Spinal cord (tissue), 10 donors: ENCODE results near the gene INHBB. TPM values are rescaled to one million over a fixed set of nuclear protein-coding genes. Genes with fewer than 3 reads are reported as not detected.

Source experiments
- DNase-seq, 6 donors: peaks; one replicate each; pipeline versions ENCODE4 v3.0.0 to v3.0.0-alpha.2; 2013 to 2015; ENCODE audit warnings: low spot score in 6 of 6, low read depth in 4 of 6
- H3K27ac ChIP-seq: one replicate; pipeline ENCODE4 v1.5.1; 2013; ENCODE audit warnings: low read depth, low read length, control low read depth
- H3K27me3 ChIP-seq: one replicate; pipeline ENCODE4 v1.6.1; 2013; ENCODE audit warnings: low read length; ENCODE audit not compliant: control insufficient read depth, insufficient read depth
- H3K36me3 ChIP-seq: one replicate; pipeline ENCODE4 v1.6.1; 2013; ENCODE audit warnings: low read length; ENCODE audit not compliant: control insufficient read depth, insufficient read depth
- H3K4me1 ChIP-seq: one replicate; pipeline ENCODE4 v1.6.1; 2013; ENCODE audit warnings: low read length; ENCODE audit not compliant: control insufficient read depth, insufficient read depth
- H3K4me3 ChIP-seq: one replicate; pipeline ENCODE4 v1.5.1; 2013; ENCODE audit warnings: low read depth, low read length, control low read depth
- H3K9me3 ChIP-seq: one replicate; pipeline ENCODE4 v1.6.1; 2013; ENCODE audit warnings: low read length; ENCODE audit not compliant: control insufficient read depth, insufficient read depth
- WGBS: methylation state at CpG from one replicate; pipeline ENCODE4 v1.1.5; 2013; ENCODE audit warnings: missing lambda C conversion rate; ENCODE audit not compliant: insufficient coverage; 5-methylcytosine and 5-hydroxymethylcytosine counted together
- polyA plus RNA-seq, 2 donors: library from polyadenylated mRNA; unstranded; fragments of 120-200 nt; gene quantifications; one replicate each; pipeline ENCODE4 v1.2.1, GENCODE V29; 2013; ENCODE audit not compliant: insufficient read length in 2 of 2
- total RNA-seq, 2 donors: library from RNA; depleted of rRNA in 1 of 2; stranded (reverse); fragments of 120-200 nt in 1 of 2; fragments of >200 nt in 1 of 2; gene quantifications; one replicate each; pipeline versions ENCODE4 v1.2.3 to v1.2.4, GENCODE V29; 2013 to 2014
- donor health status: healthy.

INHBB gene
- total and polyA plus RNA-seq, 4 donors: 2.0 to 13.2 (median 6.5) TPM

GRCh38 chr2:120391911-120392665, 46.2 kb downstream of the INHBB start:
- H3K27me3 ChIP-seq: no peaks in the 10 kb centered on the region

GRCh38 chr2:120392923-120393322, 47.0 kb downstream of the INHBB start:
- no CpG with 5 or more reads among the region's 1 CpG for WGBS
- Histone ChIP-seq H3K4me1 (peaks cover 14% of the 10 kb centered on the region), H3K27me3 (no peaks in the 10 kb centered on the region), H3K36me3 (no peaks in the 10 kb centered on the region), H3K9me3 (no peaks in the 10 kb centered on the region), H3K4me3 (no peak overlapping the region), H3K27ac (no peak overlapping the region)
- no peak for DNase-seq

More at GRCh38 chr2:120391911-120392665, 46.2 kb downstream of the INHBB start:
- Histone ChIP-seq H3K27ac (no peak overlapping the region), H3K36me3 (no peaks in the 10 kb centered on the region), H3K4me1 (peaks cover 14% of the 10 kb centered on the region), H3K9me3 (no peaks in the 10 kb centered on the region), H3K4me3 (no peak overlapping the region)
- WGBS: 80% methylated on average over 16 of the region's 16 CpGs
- DNase-seq: no peak

DNA sequence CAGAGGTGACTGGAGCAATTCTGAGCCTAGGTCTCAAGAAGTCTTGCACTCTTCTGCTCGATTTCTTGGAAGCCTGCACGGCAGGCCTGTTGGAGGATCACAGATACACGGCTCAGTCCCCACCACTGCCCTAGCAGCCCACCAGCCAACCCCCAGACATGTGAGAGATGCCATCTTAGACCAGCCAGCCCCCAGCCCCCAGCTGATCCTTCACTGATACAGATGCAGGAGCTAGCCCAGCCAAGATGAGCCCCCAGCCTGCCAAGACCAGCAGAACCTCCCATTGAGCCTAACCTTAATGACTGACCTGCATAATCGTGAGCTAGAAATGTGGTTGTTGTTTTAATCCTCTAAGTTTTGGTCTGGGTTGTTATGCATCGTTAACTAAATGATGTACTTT, 47.5 kb downstream of the INHBB start:
- Histone ChIP-seq H3K27me3 (no peaks in the 10 kb centered on the region), H3K27ac (no peak overlapping the region), H3K4me3 (no peak overlapping the region), H3K36me3 (no peaks in the 10 kb centered on the region), H3K4me1 (peaks cover 14% of the 10 kb centered on the region), H3K9me3 (no peaks in the 10 kb centered on the region)
- DNase-seq: no peak
- WGBS: 96% methylated on average over 3 of the region's 5 CpGs

DNA sequence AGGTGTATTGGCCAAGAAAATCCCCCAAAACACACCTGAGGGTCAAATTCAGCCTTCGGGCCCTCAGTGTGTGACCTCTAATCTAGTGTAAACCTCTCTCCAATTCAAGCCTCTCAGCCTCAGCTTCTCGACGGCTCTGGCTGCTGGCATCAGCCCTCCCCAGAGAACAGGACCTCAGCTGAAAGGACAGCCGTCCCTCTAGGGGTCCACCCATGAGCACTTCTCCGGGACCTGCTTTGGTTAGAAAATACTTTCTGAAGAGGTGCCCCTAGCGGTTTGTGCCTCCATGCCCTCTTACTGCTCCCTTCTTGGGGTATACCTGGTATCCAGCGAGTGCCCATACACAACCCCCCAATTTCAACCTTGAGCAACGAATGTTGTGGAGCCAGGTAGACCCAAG, 48.8 kb downstream of the INHBB start:
- Histone ChIP-seq H3K27ac (no peak overlapping the region), H3K4me1 (peaks cover 18% of the 10 kb centered on the region), H3K36me3 (no peaks in the 10 kb centered on the region), H3K9me3 (no peaks in the 10 kb centered on the region), H3K4me3 (no peak overlapping the region), H3K27me3 (no peaks in the 10 kb centered on the region)
- WGBS: 92% methylated on average over 6 of the region's 8 CpGs
- no peak for DNase-seq

DNA sequence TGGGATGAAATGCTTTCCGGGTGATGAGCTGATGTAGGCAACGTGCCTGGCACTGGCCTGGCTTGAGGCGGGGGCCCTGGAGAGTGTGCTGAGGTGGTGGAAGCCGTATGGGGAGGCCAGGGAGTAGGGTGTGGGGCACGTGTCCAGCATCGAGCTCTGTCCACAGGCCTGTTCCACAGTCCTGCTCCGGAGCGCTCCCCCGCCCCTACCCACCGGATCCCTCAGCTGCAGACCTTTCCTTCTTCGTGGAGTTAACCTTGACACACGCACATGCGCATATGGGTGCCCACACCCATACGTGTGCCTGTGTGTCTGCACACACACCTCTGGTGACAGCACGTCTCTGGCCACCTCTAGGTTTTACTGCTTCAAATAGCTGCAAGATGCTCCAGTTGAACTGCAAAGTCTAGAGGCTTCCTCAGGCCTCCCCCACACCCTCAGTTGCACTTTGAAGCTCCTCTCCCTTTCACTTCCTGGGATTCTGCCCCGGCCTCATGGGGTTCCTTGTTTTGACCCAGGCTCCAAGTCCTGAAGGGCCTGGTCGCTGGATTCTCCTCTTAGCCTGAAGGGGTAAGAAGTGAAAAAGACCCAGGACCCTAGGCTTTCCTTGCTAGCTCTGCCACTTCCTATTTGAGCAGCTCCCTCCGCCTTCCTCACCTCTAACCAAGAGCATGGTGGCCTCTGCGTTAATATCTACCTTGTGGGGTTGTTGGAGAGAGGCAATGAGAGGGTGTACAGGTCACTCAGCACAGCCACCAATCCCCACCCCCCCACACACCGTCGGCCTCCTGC, 49.5 kb downstream of the INHBB start:
- H3K9me3 ChIP-seq: no peaks in the 10 kb centered on the region
- H3K4me3 ChIP-seq: no peak overlapping the region
- H3K27ac ChIP-seq: no peak overlapping the region
- no peaks in the 10 kb centered on the region for H3K27me3 ChIP-seq
- no peaks in the 10 kb centered on the region for H3K36me3 ChIP-seq
- WGBS: 81% methylated on average over 16 of the region's 21 CpGs
- DNase-seq: no peak
- peaks cover 18% of the 10 kb centered on the region for H3K4me1 ChIP-seq

- Histone ChIP-seq H3K27me3 (no peaks in the 10 kb centered on the region), H3K27ac (no peak overlapping the region), H3K9me3 (no peaks in the 10 kb centered on the region), H3K36me3 (no peaks in the 10 kb centered on the region), H3K4me3 (no peak overlapping the region), H3K4me1 (peaks cover 18% of the 10 kb centered on the region)
- peak in 3 of 6 donors; percentile 11 to 77 (median 63) for DNase-seq
- WGBS: 57% methylated on average over 26 of the region's 31 CpGs
These were observed 50.3 kb downstream of the INHBB start for GRCh38 chr2:120396013-120396860.

- no peaks in the 10 kb centered on the region for H3K9me3 ChIP-seq
- no peak for DNase-seq
- H3K27ac ChIP-seq: no peak overlapping the region
- H3K36me3 ChIP-seq: no peaks in the 10 kb centered on the region
- 75% methylated on average over 23 of the region's 25 CpGs for WGBS
- no peak overlapping the region for H3K4me3 ChIP-seq
- peaks cover 18% of the 10 kb centered on the region for H3K4me1 ChIP-seq
- no peaks in the 10 kb centered on the region for H3K27me3 ChIP-seq
These were observed 51.2 kb downstream of the INHBB start for GRCh38 chr2:120396861-120397811.

- Histone ChIP-seq H3K9me3 (no peaks in the 10 kb centered on the region), H3K27ac (no peak overlapping the region), H3K4me3 (no peak overlapping the region), H3K36me3 (no peaks in the 10 kb centered on the region), H3K27me3 (no peaks in the 10 kb centered on the region), H3K4me1 (peaks cover 18% of the 10 kb centered on the region)
- no peak for DNase-seq
- 67% methylated on average over 13 of the region's 18 CpGs for WGBS
These were observed 52.4 kb downstream of the INHBB start for GRCh38 chr2:120398051-120398995.
